Endothelial cell of umbilical vein (primary cell): Measurements from ENCODE around the gene UGT3A2.

Experiments used
- CTCF ChIP-seq, 2 donors: IDR thresholded peaks; 1 replicate in 1 of 2; 2 replicates in 1 of 2; pipeline ENCODE4 v1.5.1; 2011; ENCODE audit warnings: low read length in 2 of 2, mild to moderate bottlenecking in 2 of 2, moderate library complexity in 2 of 2, control low read depth in 1 of 2, inconsistent platforms in 1 of 2, low read depth in 1 of 2; ENCODE audit not compliant: insufficient read depth in 1 of 2; ENCODE audit errors: extremely low read depth in 1 of 2
- EZH2 ChIP-seq: IDR thresholded peaks from 2 replicates; pipeline ENCODE4 v1.6.1; 2012; ENCODE audit warnings: borderline replicate concordance, low read depth, mild to moderate bottlenecking, moderate library complexity, low read length, inconsistent platforms; ENCODE audit not compliant: severe bottlenecking
- FOS ChIP-seq: IDR thresholded peaks from 2 replicates; pipeline ENCODE4 v1.6.1; 2011; ENCODE audit warnings: mild to moderate bottlenecking, low read length, moderate library complexity, borderline replicate concordance; ENCODE audit not compliant: insufficient read depth
- POLR2A ChIP-seq: IDR thresholded peaks from 2 replicates; pipeline ENCODE4 v1.6.1; 2012; ENCODE audit warnings: low read depth, mild to moderate bottlenecking, control low read depth, low read length
- POLR2AphosphoS5 ChIP-seq: IDR thresholded peaks from 2 replicates; pipeline ENCODE4 v1.6.1; 2012; ENCODE audit warnings: low read depth, mild to moderate bottlenecking, control low read depth, low read length, moderate library complexity; ENCODE audit not compliant: insufficient read depth

GRCh38 chr5:36009698-36010097, 57.0 kb downstream of the UGT3A2 start:
- TF ChIP-seq CTCF (IDR thresholded peaks at IDR 0.05; ENCODE audit: extremely low read depth in 1 of 2, insufficient read depth in 1 of 2, low read depth in 1 of 2, low read length in 2 of 2) (no peak), EZH2 (no peak), POLR2A (no peak), POLR2AphosphoS5 (no peak), FOS (no peak)
